H1 (cell line): ENCODE measurements around the gene TMEM196.

Experiments
- CBX8 ChIP-seq: fragments of 300-800, 300-1000 bp; sonication (generic); IDR thresholded peaks from 2 replicates; pipeline ENCODE4 v1.7.1; 2016; ENCODE audit warnings: low read depth, low read length, borderline replicate concordance
- CEBPB ChIP-seq: IDR thresholded peaks from 2 replicates; pipeline ENCODE4 v1.6.1; 2012; ENCODE audit warnings: low read depth, low read length
- EZH2 ChIP-seq: fragments of 200-600 bp; sonication (generic); IDR thresholded peaks from 2 replicates; pipeline ENCODE4 v1.7.1; 2012; ENCODE audit warnings: low read depth, mild to moderate bottlenecking, moderate library complexity, low read length, inconsistent platforms; ENCODE audit not compliant: severe bottlenecking
- HDAC2 ChIP-seq, 2 experiments: fragments of 300-600 bp in 1 of 2; sonication (generic) in 1 of 2; IDR thresholded peaks; 2 replicates each; pipeline ENCODE4 v1.6.1; 2011 to 2012; ENCODE audit warnings: low read depth in 2 of 2, low read length in 2 of 2, mild to moderate bottlenecking in 2 of 2, moderate library complexity in 2 of 2, borderline replicate concordance in 1 of 2, inconsistent platforms in 1 of 2
- JUN ChIP-seq: IDR thresholded peaks from 2 replicates; pipeline ENCODE4 v1.6.1; 2011; ENCODE audit warnings: low read depth, mild to moderate bottlenecking, improper control_type of control experiment, low read length
- KDM5A ChIP-seq: fragments of 200-600 bp; IDR thresholded peaks from 2 replicates; pipeline ENCODE4 v1.7.1; 2012; ENCODE audit warnings: mild to moderate bottlenecking, low read length, inconsistent platforms, mixed read lengths
- POLR2A ChIP-seq, 2 experiments: IDR thresholded peaks; 1 replicate in 1 of 2; 2 replicates in 1 of 2; pipeline ENCODE4 v1.6.1; 2011; ENCODE audit warnings: low read depth in 2 of 2, low read length in 2 of 2, mild to moderate bottlenecking in 2 of 2; ENCODE audit errors: control extremely low read depth in 1 of 2
- ZNF274 ChIP-seq: IDR thresholded peaks from 2 replicates; pipeline ENCODE4 v1.7.0; 2012; ENCODE audit warnings: low read length, borderline replicate concordance; ENCODE audit errors: extremely low read depth
- TF ChIP-seq, protein P1 (sequence below), 3 experiments: IDR thresholded peaks; 1 replicate in 2 of 3; 2 replicates in 1 of 3; pipeline versions ENCODE4 v1.5.1 to v1.6.1; 2011; ENCODE audit warnings: low read length in 3 of 3, mild to moderate bottlenecking in 3 of 3, inconsistent platforms in 2 of 3, low read depth in 1 of 3, moderate library complexity in 1 of 3; ENCODE audit not compliant: insufficient read depth in 1 of 3; ENCODE audit errors: control extremely low read depth in 1 of 3

DNA sequence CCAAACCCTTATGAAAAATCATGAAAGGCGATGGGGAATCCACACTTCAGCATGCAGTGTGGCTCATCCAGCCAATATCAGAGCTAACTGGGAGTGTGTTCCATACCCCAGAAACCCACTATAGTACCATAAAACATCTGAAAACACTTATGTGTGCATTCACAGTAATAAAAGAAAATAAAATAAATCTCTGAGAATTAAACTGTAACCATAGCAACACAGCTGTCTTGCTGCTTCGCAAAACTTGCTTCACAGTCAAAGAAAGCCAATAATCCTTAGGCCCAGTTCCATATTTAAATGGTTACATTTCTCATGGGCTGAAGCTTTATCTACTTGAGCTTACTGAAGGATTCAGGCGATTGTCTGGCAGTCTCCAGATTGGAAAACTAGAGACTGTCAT lies 44.7 kb downstream of the TMEM196 start:
- TF ChIP-seq, protein P1, sequence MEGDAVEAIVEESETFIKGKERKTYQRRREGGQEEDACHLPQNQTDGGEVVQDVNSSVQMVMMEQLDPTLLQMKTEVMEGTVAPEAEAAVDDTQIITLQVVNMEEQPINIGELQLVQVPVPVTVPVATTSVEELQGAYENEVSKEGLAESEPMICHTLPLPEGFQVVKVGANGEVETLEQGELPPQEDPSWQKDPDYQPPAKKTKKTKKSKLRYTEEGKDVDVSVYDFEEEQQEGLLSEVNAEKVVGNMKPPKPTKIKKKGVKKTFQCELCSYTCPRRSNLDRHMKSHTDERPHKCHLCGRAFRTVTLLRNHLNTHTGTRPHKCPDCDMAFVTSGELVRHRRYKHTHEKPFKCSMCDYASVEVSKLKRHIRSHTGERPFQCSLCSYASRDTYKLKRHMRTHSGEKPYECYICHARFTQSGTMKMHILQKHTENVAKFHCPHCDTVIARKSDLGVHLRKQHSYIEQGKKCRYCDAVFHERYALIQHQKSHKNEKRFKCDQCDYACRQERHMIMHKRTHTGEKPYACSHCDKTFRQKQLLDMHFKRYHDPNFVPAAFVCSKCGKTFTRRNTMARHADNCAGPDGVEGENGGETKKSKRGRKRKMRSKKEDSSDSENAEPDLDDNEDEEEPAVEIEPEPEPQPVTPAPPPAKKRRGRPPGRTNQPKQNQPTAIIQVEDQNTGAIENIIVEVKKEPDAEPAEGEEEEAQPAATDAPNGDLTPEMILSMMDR (IDR thresholded peaks at IDR 0.05; ENCODE audit: control extremely low read depth in 1 of 3, insufficient read depth in 1 of 3, low read depth in 1 of 3, low read length in 3 of 3): no peak
- TF ChIP-seq CEBPB: no peak
- TF ChIP-seq CBX8: no peak
- TF ChIP-seq JUN: no peak
- no peak for TF ChIP-seq POLR2A (IDR thresholded peaks at IDR 0.05; ENCODE audit: control extremely low read depth in 1 of 2, low read depth in 2 of 2, low read length in 2 of 2)
- TF ChIP-seq KDM5A: no peak
- TF ChIP-seq EZH2: no peak
- TF ChIP-seq ZNF274: no peak
- TF ChIP-seq HDAC2 (IDR thresholded peaks at IDR 0.05; ENCODE audit: borderline replicate concordance in 1 of 2, low read depth in 2 of 2, low read length in 2 of 2): no peak
